GM12878 (cell line): ENCODE data around the gene LEMD3. TPM values are rescaled to one million over a fixed set of nuclear protein-coding genes. Genes with fewer than 3 reads are reported as not detected.

ENCODE experiments used
- ATAC-seq: fragments of 200-7000 bp; cut with Tn5 transposase; 3 replicates; pipeline ENCODE4 v1.9.1; 2020; ENCODE audit warnings: mild to moderate bottlenecking, moderate library complexity
- BruUV-seq: library from RNA; stranded (reverse); fragments of 400-500 nt; replicated peaks from 2 replicates; lab custom pipeline; 2021; lab: Mats Ljungman, UMichigan
- CTCF ChIA-PET: fragments of 300-600 bp; sonication (Branson Sonifier 250); formaldehyde crosslinking; extraction: SDS; loops from one replicate; lab custom pipeline; 2021; ENCODE audit warnings: inconsistent platforms; lab: Yijun Ruan, JAX
- POLR2A ChIA-PET: fragments of 350-600 bp; formaldehyde crosslinking; extraction: SDS; loops from one replicate; lab custom pipeline; 2021; ENCODE audit warnings: inconsistent platforms; lab: Charles Lee
- RAD21 ChIA-PET: fragments of 300-600 bp; sonication (Branson Sonifier 250); formaldehyde crosslinking; loops from one replicate; lab custom pipeline; 2023; ENCODE audit warnings: antibody characterized with exemption; ENCODE audit not compliant: unreplicated experiment; lab: Charles Lee
- SMC1A ChIA-PET: fragments of 300-600 bp; sonication (Branson Sonifier 250); formaldehyde crosslinking; loops from one replicate; lab custom pipeline; 2023; ENCODE audit not compliant: unreplicated experiment, uncharacterized antibody; lab: Charles Lee
- DNase-seq: peaks from one replicate; pipeline ENCODE4 v3.0.0-alpha.2; 2011; ENCODE audit warnings: low read depth, low spot score
- FAIRE-seq: peaks from 3 replicates; lab custom pipeline; 2011; peaks lifted over from hg19 to GRCh38; lab: Jason Lieb, UNC
- H2AFZ ChIP-seq: 2 replicates; pipeline ENCODE4 v1.6.0; 2011; ENCODE audit warnings: low read depth, low read length, control low read depth; ENCODE audit not compliant: control insufficient read depth
- H3K27ac ChIP-seq: 2 replicates; pipeline ENCODE4 v1.5.1; 2011; ENCODE audit warnings: control low read depth; ENCODE audit not compliant: control insufficient read depth, insufficient read depth
- H3K27me3 ChIP-seq, 2 experiments: replicated peaks in 1 of 2; 2 replicates each; pipeline versions ENCODE4 v1.6.0 to v1.6.1; 2011; ENCODE audit warnings: low read length in 1 of 2; ENCODE audit not compliant: control insufficient read depth in 2 of 2, insufficient read depth in 2 of 2
- H3K36me3 ChIP-seq, 2 experiments: 2 replicates each; pipeline ENCODE4 v1.5.1; 2011; ENCODE audit warnings: low read length in 1 of 2; ENCODE audit not compliant: control insufficient read depth in 2 of 2, insufficient read depth in 2 of 2
- H3K4me1 ChIP-seq: 2 replicates; pipeline ENCODE4 v1.6.1; 2011; ENCODE audit warnings: mild to moderate bottlenecking, low read length, moderate library complexity, mixed read lengths; ENCODE audit not compliant: control insufficient read depth, insufficient read depth
- H3K4me2 ChIP-seq: 2 replicates; pipeline ENCODE4 v1.6.0; 2011; ENCODE audit warnings: control low read depth; ENCODE audit not compliant: control insufficient read depth, insufficient read depth
- H3K4me3 ChIP-seq: fragments of 200-600 bp; sonication (generic); 2 replicates; pipeline ENCODE4 v1.5.1; 2016
- H3K79me2 ChIP-seq: 2 replicates; pipeline ENCODE4 v1.6.0; 2011; ENCODE audit warnings: low read length; ENCODE audit not compliant: control insufficient read depth, insufficient read depth
- H3K9ac ChIP-seq: 2 replicates; pipeline ENCODE4 v1.8.0; 2011; ENCODE audit warnings: low read length, control low read depth, mixed read lengths; ENCODE audit not compliant: control insufficient read depth, insufficient read depth
- H3K9me3 ChIP-seq: replicated peaks from 3 replicates; pipeline ENCODE4 v1.5.1; 2011; ENCODE audit warnings: mild to moderate bottlenecking, low read length; ENCODE audit not compliant: control insufficient read depth, insufficient read depth
- H4K20me1 ChIP-seq: 2 replicates; pipeline ENCODE4 v1.6.0; 2011; ENCODE audit not compliant: control insufficient read depth, insufficient read depth
- ASH2L ChIP-seq: fragments of 300-600, 200-600 bp; sonication (generic); IDR thresholded peaks from 2 replicates; pipeline ENCODE4 v1.6.1; 2017; ENCODE audit warnings: low read depth, mild to moderate bottlenecking, borderline replicate concordance
- BCL11A ChIP-seq: IDR thresholded peaks from 2 replicates; pipeline ENCODE4 v1.6.1; 2011; ENCODE audit warnings: low read depth, low read length
- ESRRA ChIP-seq: IDR thresholded peaks from 2 replicates; pipeline ENCODE4 v1.6.1; 2012; ENCODE audit warnings: mild to moderate bottlenecking, low read length, improper control_type of control experiment
- MEF2A ChIP-seq: IDR thresholded peaks from 2 replicates; pipeline ENCODE4 v1.6.1; 2011; ENCODE audit warnings: low read depth, mild to moderate bottlenecking, low read length, moderate library complexity; ENCODE audit not compliant: insufficient read depth
- MEF2B ChIP-seq: fragments of 450-650 bp; IDR thresholded peaks from 2 replicates; pipeline ENCODE4 v1.6.1; 2018; ENCODE audit warnings: mild to moderate bottlenecking, moderate library complexity; ENCODE audit not compliant: partially characterized antibody, poor library complexity, severe bottlenecking
- MTA2 ChIP-seq: fragments of 450-650 bp; IDR thresholded peaks from 2 replicates; pipeline ENCODE4 v1.6.1; 2016; ENCODE audit warnings: low read depth, mild to moderate bottlenecking, moderate library complexity
- RAD21 ChIP-seq: IDR thresholded peaks from 2 replicates; pipeline ENCODE4 v1.6.1; 2011; ENCODE audit warnings: mild to moderate bottlenecking, low read depth, low read length, moderate library complexity; ENCODE audit not compliant: insufficient read depth
- SMARCA5 ChIP-seq: fragments of 450-650 bp; IDR thresholded peaks from 2 replicates; pipeline ENCODE4 v1.6.1; 2017; ENCODE audit warnings: mild to moderate bottlenecking
- TCF3 ChIP-seq: IDR thresholded peaks from 2 replicates; pipeline ENCODE4 v1.6.1; 2012; ENCODE audit warnings: low read depth, mild to moderate bottlenecking, low read length, borderline replicate concordance; ENCODE audit not compliant: insufficient read depth
- ZBTB33 ChIP-seq: fragments of 450-650 bp; IDR thresholded peaks from 2 replicates; pipeline ENCODE4 v1.6.1; 2017; ENCODE audit warnings: mild to moderate bottlenecking
- ZNF207 ChIP-seq: fragments of 450-650 bp; IDR thresholded peaks from 2 replicates; pipeline ENCODE4 v1.6.1; 2014; ENCODE audit warnings: antibody characterized with exemption, mild to moderate bottlenecking, borderline replicate concordance
- ZNF274 ChIP-seq: IDR thresholded peaks from one replicate; pipeline ENCODE4 v1.8.0; 2011; ENCODE audit not compliant: insufficient read length, insufficient read depth
- WGBS: methylation state at CpG from one replicate; pipeline ENCODE4 v1.1.6; 2016; ENCODE audit warnings: low lambda C conversion rate; ENCODE audit not compliant: insufficient replicate concordance, insufficient coverage; ENCODE audit errors: missing lambda C conversion rate; 5-methylcytosine and 5-hydroxymethylcytosine counted together
- in situ Hi-C: fragments of 300-500 bp; cut with MboI; formaldehyde crosslinking; loops from 9 replicates; pipeline ENCODE4 v1.14.3; 2018; ENCODE audit warnings: mixed read lengths
- intact Hi-C: fragments of 100-400 bp; cut with micrococcal nuclease; formaldehyde crosslinking; loops from one replicate; pipeline ENCODE4 v1.14.2; 2022; ENCODE audit not compliant: unreplicated experiment
- polyA plus RNA-seq, 11 experiments: library from polyadenylated mRNA; depleted of rRNA in 4 of 11; unstranded in 6 of 11; stranded (reverse) in 5 of 11; fragments of >200 nt; fragmentation: Nextera tagmentation in 4 of 11; fragmentation: Illumina TruSeq in 1 of 11; extraction: Ambion mirVana in 4 of 11; extraction: Trizol in 1 of 11; gene quantifications; 1 replicate in 1 of 11; 2 replicates in 10 of 11; pipeline versions ENCODE4 v1.2.1 to v1.2.3, GENCODE V29; 2011 to 2016; ENCODE audit warnings: inconsistent platforms in 2 of 11, missing spikeins in 2 of 11, low read depth in 1 of 11
- total RNA-seq, 4 experiments: library from RNA; depleted of rRNA in 3 of 4; stranded (reverse); fragments of >200 nt in 3 of 4; fragmentation: Illumina TruSeq in 1 of 4; extraction: Trizol in 1 of 4; gene quantifications; 2 replicates each; pipeline versions ENCODE4 v1.2.1 to v1.2.3, GENCODE V29; 2013 to 2021
- TF ChIP-seq, protein P1 (sequence below): fragments of 450-650 bp; formaldehyde crosslinking; IDR thresholded peaks from 2 replicates; pipeline ENCODE4 v1.4.0; 2022; ENCODE audit warnings: mild to moderate bottlenecking, moderate library complexity
- TF ChIP-seq, protein P2 (sequence below): IDR thresholded peaks from 2 replicates; pipeline ENCODE4 v1.6.1; 2012; ENCODE audit warnings: improper control_type of control experiment, low read depth, low read length; ENCODE audit not compliant: insufficient replicate concordance

The LEMD3 gene
- total and polyA plus RNA-seq, 10 of the 15 experiments (the other 5 are each of a cell fraction or from before 2014, with no cell fraction given), result 7.5 to 26.0 (median 16.5) TPM

DNA sequence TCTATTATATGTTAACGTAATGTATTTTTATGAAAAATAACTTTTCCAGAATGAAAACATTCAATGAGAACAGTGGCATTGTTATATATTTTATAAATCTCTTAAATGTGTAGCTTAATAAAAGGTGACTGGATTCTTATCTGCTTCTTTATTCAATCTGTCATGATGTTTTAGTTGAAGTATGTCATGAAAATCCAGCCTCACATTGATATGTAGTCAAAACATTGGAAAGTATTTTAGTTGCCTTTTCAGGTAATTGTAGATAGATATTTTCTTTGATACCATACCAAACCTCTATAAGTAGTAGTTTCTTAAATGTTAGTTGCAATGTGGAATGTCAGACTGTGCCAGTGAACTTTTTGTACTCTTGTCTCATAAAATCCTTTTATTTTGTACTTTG lies 67.8 kb downstream of the LEMD3 start:
- ChIA-PET SMC1A (interaction anchor here (1.4 kb wide), 1 partner anchor 114 kb away, joined by 6 read pairs; no protein-coding TSS in a partner anchor), CTCF (interaction anchor here (1.3 kb wide), 1 partner anchor 112 kb away, joined by 3 read pairs; no protein-coding TSS in a partner anchor), POLR2A (no interaction called here), RAD21 (interaction anchor here (0.9 kb wide), 1 partner anchor 27 kb away, joined by 3 read pairs; no protein-coding TSS in a partner anchor)
- no TSS peak for BruUV-seq
- Histone ChIP-seq H3K9me3 (no peaks in the 10 kb centered on the region), H3K9ac (no peak overlapping the region), H4K20me1 (no peaks in the 10 kb centered on the region), H3K4me3 (no peak overlapping the region), H3K36me3 (peaks cover 0 to 5% of the 10 kb centered on the region in 2 experiments; a peak in 2 of 4 replicates), H3K27me3 (no peaks in the 10 kb centered on the region), H3K4me2 (no peak overlapping the region), H3K27ac (no peak overlapping the region), H3K4me1 (no peaks in the 10 kb centered on the region), H2AFZ (no peak overlapping the region), H3K79me2 (no peaks in the 10 kb centered on the region; the same call in 1 of the 2 replicates)
- FAIRE-seq (no peak), ATAC-seq (no peak), DNase-seq (no peak)
- intact Hi-C loops, result no loop called here
- in situ Hi-C loops, result loop anchor here (10.0 kb wide), 1 partner anchor 442 kb away; no protein-coding TSS in a partner anchor
- 94% methylated on average over 1 of the region's 1 CpG for WGBS
- TF ChIP-seq RAD21 (no peak), ESRRA (no peak), BCL11A (no peak), ASH2L (no peak), ZBTB33 (no peak), MTA2 (no peak), ZNF274 (no peak), MEF2A (no peak), TCF3 (no peak), SMARCA5 (no peak), ZNF207 (no peak), MEF2B (no peak)
- TF ChIP-seq, protein P1, sequence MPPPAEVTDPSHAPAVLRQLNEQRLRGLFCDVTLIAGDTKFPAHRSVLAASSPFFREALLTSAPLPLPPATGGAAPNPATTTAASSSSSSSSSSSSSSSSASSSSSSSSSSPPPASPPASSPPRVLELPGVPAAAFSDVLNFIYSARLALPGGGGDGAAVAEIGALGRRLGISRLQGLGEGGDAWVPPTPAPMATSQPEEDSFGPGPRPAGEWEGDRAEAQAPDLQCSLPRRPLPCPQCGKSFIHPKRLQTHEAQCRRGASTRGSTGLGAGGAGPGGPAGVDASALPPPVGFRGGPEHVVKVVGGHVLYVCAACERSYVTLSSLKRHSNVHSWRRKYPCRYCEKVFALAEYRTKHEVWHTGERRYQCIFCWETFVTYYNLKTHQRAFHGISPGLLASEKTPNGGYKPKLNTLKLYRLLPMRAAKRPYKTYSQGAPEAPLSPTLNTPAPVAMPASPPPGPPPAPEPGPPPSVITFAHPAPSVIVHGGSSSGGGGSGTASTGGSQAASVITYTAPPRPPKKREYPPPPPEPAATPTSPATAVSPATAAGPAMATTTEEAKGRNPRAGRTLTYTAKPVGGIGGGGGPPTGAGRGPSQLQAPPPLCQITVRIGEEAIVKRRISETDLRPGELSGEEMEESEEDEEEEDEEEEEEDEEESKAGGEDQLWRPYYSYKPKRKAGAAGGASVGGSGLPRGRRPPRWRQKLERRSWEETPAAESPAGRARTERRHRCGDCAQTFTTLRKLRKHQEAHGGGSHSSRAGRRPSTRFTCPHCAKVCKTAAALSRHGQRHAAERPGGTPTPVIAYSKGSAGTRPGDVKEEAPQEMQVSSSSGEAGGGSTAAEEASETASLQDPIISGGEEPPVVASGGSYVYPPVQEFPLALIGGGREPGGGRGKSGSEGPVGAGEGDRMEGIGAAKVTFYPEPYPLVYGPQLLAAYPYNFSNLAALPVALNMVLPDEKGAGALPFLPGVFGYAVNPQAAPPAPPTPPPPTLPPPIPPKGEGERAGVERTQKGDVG (CRISPR knock-in tag), result no peak
- TF ChIP-seq, protein P2, sequence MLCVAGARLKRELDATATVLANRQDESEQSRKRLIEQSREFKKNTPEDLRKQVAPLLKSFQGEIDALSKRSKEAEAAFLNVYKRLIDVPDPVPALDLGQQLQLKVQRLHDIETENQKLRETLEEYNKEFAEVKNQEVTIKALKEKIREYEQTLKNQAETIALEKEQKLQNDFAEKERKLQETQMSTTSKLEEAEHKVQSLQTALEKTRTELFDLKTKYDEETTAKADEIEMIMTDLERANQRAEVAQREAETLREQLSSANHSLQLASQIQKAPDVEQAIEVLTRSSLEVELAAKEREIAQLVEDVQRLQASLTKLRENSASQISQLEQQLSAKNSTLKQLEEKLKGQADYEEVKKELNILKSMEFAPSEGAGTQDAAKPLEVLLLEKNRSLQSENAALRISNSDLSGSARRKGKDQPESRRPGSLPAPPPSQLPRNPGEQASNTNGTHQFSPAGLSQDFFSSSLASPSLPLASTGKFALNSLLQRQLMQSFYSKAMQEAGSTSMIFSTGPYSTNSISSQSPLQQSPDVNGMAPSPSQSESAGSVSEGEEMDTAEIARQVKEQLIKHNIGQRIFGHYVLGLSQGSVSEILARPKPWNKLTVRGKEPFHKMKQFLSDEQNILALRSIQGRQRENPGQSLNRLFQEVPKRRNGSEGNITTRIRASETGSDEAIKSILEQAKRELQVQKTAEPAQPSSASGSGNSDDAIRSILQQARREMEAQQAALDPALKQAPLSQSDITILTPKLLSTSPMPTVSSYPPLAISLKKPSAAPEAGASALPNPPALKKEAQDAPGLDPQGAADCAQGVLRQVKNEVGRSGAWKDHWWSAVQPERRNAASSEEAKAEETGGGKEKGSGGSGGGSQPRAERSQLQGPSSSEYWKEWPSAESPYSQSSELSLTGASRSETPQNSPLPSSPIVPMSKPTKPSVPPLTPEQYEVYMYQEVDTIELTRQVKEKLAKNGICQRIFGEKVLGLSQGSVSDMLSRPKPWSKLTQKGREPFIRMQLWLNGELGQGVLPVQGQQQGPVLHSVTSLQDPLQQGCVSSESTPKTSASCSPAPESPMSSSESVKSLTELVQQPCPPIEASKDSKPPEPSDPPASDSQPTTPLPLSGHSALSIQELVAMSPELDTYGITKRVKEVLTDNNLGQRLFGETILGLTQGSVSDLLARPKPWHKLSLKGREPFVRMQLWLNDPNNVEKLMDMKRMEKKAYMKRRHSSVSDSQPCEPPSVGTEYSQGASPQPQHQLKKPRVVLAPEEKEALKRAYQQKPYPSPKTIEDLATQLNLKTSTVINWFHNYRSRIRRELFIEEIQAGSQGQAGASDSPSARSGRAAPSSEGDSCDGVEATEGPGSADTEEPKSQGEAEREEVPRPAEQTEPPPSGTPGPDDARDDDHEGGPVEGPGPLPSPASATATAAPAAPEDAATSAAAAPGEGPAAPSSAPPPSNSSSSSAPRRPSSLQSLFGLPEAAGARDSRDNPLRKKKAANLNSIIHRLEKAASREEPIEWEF, result no peak
